Epithelial cell of esophagus (primary cell): ENCODE results near the gene HYDIN.
A peak's percentile ranks its signal among the peaks of the same experiment; 100 is the strongest.

ENCODE experiments used
- DNase-seq: peaks from one replicate; pipeline ENCODE4 v3.0.0; 2010; ENCODE audit warnings: low read depth
- H3K4me3 ChIP-seq: 2 replicates; pipeline ENCODE4 v1.5.1; 2011; ENCODE audit warnings: mild to moderate bottlenecking, low read length, control low read depth
- TF ChIP-seq, protein P1 (sequence below): IDR thresholded peaks from 2 replicates; pipeline ENCODE4 v1.5.1; 2011; ENCODE audit warnings: low read depth, mild to moderate bottlenecking, low read length, control low read depth, inconsistent platforms; ENCODE audit not compliant: insufficient read depth; ENCODE audit errors: missing control alignments

Gene HYDIN

DNA sequence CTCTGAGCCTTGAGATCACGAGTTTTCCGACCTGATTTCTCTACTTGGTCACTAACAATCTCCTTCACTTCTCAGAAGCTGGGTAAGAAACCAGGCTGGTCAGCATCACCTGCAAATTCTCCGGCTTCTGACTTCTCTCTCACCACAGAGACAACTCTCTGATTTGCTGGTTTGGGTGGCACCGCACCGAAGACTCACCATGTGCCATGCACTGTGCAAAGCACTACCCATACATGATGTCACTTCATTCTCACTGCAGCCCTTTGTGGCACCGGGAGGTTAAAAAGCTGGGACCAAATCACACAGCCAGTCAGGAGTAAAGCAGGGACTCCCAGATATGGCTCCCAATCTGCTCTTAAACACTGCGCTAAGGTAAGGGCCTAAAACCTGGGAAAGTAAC is 430.2 kb downstream of the HYDIN start:
- H3K4me3 ChIP-seq, result peak overlapping the region; percentile 90
- TF ChIP-seq, protein P1, sequence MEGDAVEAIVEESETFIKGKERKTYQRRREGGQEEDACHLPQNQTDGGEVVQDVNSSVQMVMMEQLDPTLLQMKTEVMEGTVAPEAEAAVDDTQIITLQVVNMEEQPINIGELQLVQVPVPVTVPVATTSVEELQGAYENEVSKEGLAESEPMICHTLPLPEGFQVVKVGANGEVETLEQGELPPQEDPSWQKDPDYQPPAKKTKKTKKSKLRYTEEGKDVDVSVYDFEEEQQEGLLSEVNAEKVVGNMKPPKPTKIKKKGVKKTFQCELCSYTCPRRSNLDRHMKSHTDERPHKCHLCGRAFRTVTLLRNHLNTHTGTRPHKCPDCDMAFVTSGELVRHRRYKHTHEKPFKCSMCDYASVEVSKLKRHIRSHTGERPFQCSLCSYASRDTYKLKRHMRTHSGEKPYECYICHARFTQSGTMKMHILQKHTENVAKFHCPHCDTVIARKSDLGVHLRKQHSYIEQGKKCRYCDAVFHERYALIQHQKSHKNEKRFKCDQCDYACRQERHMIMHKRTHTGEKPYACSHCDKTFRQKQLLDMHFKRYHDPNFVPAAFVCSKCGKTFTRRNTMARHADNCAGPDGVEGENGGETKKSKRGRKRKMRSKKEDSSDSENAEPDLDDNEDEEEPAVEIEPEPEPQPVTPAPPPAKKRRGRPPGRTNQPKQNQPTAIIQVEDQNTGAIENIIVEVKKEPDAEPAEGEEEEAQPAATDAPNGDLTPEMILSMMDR, result no peak
- no peak for DNase-seq

GRCh38 chr16:70796301-70796700 is 434.2 kb downstream of the HYDIN start:
- no peak for DNase-seq
- no peak overlapping the region for H3K4me3 ChIP-seq
- TF ChIP-seq, protein P1, result no peak

DNA sequence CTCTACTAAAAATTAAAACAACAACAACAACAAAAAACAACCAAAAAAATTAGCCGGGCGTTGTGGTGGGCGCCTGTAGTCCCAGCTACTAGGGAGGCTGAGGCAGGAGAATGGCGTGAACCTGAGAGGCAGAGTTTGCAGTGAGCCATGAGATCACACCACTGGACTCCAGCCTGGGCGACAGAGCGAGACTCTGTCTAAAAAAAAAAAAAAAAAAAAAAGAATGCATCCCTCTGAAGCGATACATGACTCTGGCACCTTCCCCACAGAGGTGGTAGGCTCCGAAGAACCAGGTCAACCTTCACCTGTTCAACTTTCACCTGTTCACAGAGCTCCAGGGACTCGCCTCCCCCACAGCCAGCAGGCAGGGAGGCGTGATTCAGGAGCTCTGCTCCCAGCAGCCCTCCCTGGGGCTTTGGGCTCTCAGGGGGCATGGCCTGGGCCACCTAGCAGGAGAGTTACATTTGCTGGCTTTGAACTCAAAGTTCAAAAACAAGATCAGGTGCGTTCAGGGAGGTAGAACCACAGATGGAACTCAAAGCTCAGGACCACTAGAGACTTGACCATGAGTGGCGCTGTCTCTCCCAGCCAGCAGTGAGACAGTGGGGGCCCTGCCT is 435.1 kb downstream of the HYDIN start:
- TF ChIP-seq, protein P1, result no peak
- DNase-seq, result no peak
- no peak overlapping the region for H3K4me3 ChIP-seq

DNA sequence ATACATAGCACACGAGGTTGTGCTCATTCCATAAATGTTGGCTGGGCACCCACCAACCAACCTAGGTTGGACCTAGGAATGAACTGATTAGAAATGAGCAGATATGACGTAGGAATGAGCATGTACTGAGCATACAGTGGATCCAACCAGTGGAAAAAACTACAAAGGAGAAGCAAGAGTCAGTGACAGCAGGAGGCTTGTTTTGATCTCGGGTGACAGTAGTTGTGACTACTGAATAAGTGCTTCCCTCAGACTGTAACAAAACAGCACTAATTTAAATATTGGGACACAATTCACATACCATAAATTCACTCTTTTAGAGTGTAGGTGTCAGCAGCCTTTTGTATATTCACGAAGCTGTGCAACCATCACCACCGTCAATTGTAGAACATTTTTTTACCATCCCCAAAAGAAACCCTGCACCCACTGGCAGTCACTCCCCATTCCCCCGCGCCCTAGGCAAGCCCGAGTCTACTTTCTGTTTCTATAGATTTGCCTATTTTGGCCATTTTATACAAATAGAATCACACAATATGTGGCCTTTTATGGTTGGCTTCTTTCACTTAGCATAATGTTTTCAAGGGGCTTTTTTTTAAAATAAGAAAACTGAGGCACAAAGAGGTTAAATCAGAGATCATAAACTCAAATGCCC is 436.5 kb downstream of the HYDIN start:
- DNase-seq, result no peak
- TF ChIP-seq, protein P1, result no peak
- H3K4me3 ChIP-seq, result no peak overlapping the region

DNA sequence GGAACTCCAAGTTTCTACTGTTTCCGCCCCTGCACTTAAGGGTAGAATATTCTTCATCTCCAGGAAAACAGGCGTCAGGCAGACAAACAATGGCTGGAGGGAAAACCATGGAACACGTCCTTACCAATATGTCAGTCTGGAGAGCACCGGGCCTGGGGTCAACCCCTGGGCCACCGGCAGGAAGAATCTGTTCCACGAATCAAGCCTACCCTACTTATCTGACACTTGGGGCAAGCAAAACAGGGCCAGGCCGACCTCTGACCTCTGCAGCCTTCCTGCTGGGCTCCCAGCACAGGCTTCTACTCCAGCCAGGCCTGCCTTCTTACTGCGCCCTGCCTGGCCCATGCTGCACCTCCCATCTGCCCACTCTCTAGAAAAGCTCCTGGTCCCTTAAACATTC is 439.7 kb downstream of the HYDIN start:
- TF ChIP-seq, protein P1, result no peak
- DNase-seq, result no peak

GRCh38 chr16:70789595-70790447 is 440.7 kb downstream of the HYDIN start:
- no peak overlapping the region for H3K4me3 ChIP-seq
- no peak for DNase-seq
- TF ChIP-seq, protein P1, result no peak

More for the DNA sequence above, 439.7 kb downstream of the HYDIN start:
- H3K4me3 ChIP-seq, result no peak overlapping the region
